ENCODE measurements around the gene CNOT11. TPM values are rescaled to one million over a fixed set of nuclear protein-coding genes. Genes with fewer than 3 reads are reported as not detected.

CNOT11 gene
- total RNA-seq, 1 donor from 2014 or later: 73.6 TPM

GRCh38 chr2:101306410-101306809 lies 53.7 kb downstream of the CNOT11 start:
- Mint-ChIP-seq H3K4me3 (ENCODE audit: low read depth) (peak overlapping the region; percentile 79), H3K27me3 (no peaks in the 10 kb centered on the region), H3K27ac (peak overlapping the region; percentile 18), H3K9me3 (ENCODE audit: low read depth) (no peaks in the 10 kb centered on the region), H3K4me1 (ENCODE audit: low read depth) (peaks cover 40% of the 10 kb centered on the region), H3K36me3 (ENCODE audit: insufficient read depth) (peaks cover 12% of the 10 kb centered on the region)
- DNase-seq (ENCODE audit: low spot score, unreplicated experiment): no peak
- no peak for TF ChIP-seq CTCF (IDR thresholded peaks at IDR 0.05; ENCODE audit: unreplicated experiment)

DNA sequence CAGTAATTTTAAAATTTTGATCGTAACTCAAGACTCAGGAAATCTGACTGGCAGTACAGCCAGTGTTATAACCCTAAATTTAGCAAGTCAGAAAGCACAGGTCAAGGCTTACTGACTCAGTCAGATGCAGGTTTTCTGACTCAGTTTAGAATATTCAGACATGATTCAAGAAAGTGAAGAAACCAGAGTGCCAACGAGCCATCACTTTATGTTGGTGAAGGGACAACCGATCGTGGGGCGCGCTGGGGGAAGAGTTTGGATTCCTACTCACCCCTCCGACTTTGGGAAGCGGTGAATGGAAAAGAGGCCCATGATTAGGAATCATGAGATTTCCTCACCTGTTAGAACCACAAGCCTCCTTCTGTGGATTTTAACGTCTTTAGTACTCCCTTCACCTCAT lies 54.8 kb downstream of the CNOT11 start:
- no peaks in the 10 kb centered on the region for H3K9me3 Mint-ChIP-seq (ENCODE audit: low read depth)

GRCh38 chr2:101307950-101308431 lies 55.3 kb downstream of the CNOT11 start:
- Mint-ChIP-seq H3K36me3 (ENCODE audit: insufficient read depth) (peaks cover 7% of the 10 kb centered on the region), H3K27ac (peak overlapping the region; percentile 73), H3K9me3 (ENCODE audit: low read depth) (no peaks in the 10 kb centered on the region), H3K4me1 (ENCODE audit: low read depth) (peaks cover 39% of the 10 kb centered on the region), H3K27me3 (no peaks in the 10 kb centered on the region), H3K4me3 (ENCODE audit: low read depth) (peak overlapping the region; percentile 79)
- peak; percentile 28 for DNase-seq (ENCODE audit: low spot score, unreplicated experiment)
- no peak for TF ChIP-seq CTCF (IDR thresholded peaks at IDR 0.05; ENCODE audit: unreplicated experiment)

More for the DNA sequence above, 54.8 kb downstream of the CNOT11 start:
- no peak for TF ChIP-seq CTCF (IDR thresholded peaks at IDR 0.05; ENCODE audit: unreplicated experiment)
- Mint-ChIP-seq H3K4me1 (ENCODE audit: low read depth) (peaks cover 40% of the 10 kb centered on the region), H3K27ac (peak overlapping the region; percentile 73), H3K4me3 (ENCODE audit: low read depth) (peak overlapping the region; percentile 79), H3K36me3 (ENCODE audit: insufficient read depth) (peaks cover 10% of the 10 kb centered on the region), H3K27me3 (no peaks in the 10 kb centered on the region)
- DNase-seq (ENCODE audit: low spot score, unreplicated experiment): no peak

DNA sequence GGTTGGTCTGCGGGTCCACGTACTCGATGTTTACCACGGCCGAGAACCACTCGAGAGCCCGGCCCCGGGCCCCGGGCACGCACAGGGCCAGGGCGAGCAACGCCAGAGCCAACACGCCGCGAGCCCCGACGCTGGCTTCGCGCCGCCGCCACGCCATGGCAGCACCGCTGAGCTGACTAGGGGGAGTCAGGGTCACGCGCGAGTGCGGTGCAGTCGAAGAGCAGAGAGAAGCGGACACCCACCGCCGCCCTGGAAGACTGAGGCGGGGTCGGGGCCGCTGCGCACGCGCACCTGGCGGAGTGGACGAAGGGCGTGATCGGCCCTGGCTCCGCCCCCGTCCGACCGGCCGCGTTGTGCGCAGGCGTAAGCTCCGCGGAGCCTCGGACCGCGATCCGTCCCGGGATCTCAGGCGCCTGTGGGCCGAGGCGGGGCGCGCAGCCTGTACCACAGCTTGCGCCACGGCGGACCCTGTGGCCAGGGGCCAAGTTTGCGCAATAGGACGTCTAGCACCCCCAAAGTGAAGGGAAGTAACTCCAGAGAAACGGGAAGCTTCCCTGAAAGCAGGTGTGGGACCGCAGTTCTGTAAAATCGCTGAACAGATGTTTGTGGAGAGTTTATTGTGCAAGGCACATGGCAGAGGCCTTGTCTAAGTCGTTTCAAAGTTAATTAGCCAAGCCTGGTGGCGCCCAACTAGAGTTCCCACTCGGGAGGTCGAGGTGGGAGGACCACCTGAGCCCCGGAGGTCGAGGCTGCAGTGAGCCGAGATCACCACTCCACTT lies 55.9 kb downstream of the CNOT11 start, which contains the start of gene RNF149:
TSS of gene RNF149 (minus strand) at position 270 of the 779 bp plus-strand sequence. CDS start at position 157, 113 bp downstream.
- TF ChIP-seq CTCF (IDR thresholded peaks at IDR 0.05; ENCODE audit: unreplicated experiment): no peak
- Mint-ChIP-seq H3K4me3 (ENCODE audit: low read depth) (peak within 1 kb of the TSS; percentile 79), H3K4me1 (ENCODE audit: low read depth) (peaks cover 39% of the 10 kb centered on the region), H3K27ac (peak within 1 kb of the TSS; percentile 89), H3K9me3 (ENCODE audit: low read depth) (no peaks in the 10 kb centered on the region), H3K36me3 (ENCODE audit: insufficient read depth) (peaks cover 7% of the 10 kb centered on the region), H3K27me3 (no peaks in the 10 kb centered on the region)
- DNase-seq (ENCODE audit: low spot score, unreplicated experiment): peak; percentile 93

- TF ChIP-seq CTCF (IDR thresholded peaks at IDR 0.05; ENCODE audit: unreplicated experiment): no peak
- Mint-ChIP-seq H3K4me1 (ENCODE audit: low read depth) (peaks cover 34% of the 10 kb centered on the region), H3K27ac (peak overlapping the region; percentile 79)
Measured at GRCh38 chr2:101310090-101310833, 57.6 kb downstream of the CNOT11 start.

More at GRCh38 chr2:101310090-101310833, 57.6 kb downstream of the CNOT11 start:
- Mint-ChIP-seq H3K36me3 (ENCODE audit: insufficient read depth) (peaks cover 5% of the 10 kb centered on the region), H3K9me3 (ENCODE audit: low read depth) (no peaks in the 10 kb centered on the region), H3K4me3 (ENCODE audit: low read depth) (peak overlapping the region; percentile 40), H3K27me3 (no peaks in the 10 kb centered on the region)
- no peak for DNase-seq (ENCODE audit: low spot score, unreplicated experiment)

Measured in progenitor cell of endocrine pancreas (in vitro differentiated cells).